Large intestine (tissue), 3 donors: ENCODE results near the gene NOP58. TPM values are rescaled to one million over a fixed set of nuclear protein-coding genes. Genes with fewer than 3 reads are reported as not detected.

Experiments
- DNase-seq, 2 donors: peaks; one replicate each; pipeline versions ENCODE4 v3.0.0 to v3.0.0-alpha.2; 2013
- H3K27ac ChIP-seq: one replicate; pipeline ENCODE4 v1.5.1; 2013; ENCODE audit warnings: low read length
- H3K27me3 ChIP-seq: 2 replicates; pipeline ENCODE4 v1.6.1; 2013; ENCODE audit warnings: low read length; ENCODE audit not compliant: control insufficient read depth, insufficient read depth
- H3K36me3 ChIP-seq: 2 replicates; pipeline ENCODE4 v1.6.1; 2013; ENCODE audit warnings: low read length; ENCODE audit not compliant: control insufficient read depth, insufficient read depth
- H3K4me1 ChIP-seq: one replicate; pipeline ENCODE4 v1.6.1; 2013; ENCODE audit warnings: low read length; ENCODE audit not compliant: control insufficient read depth, insufficient read depth
- H3K4me3 ChIP-seq: one replicate; pipeline ENCODE4 v1.5.1; 2013; ENCODE audit warnings: low read length
- H3K9me3 ChIP-seq: one replicate; pipeline ENCODE4 v1.6.1; 2013; ENCODE audit warnings: mild to moderate bottlenecking, low read depth, low read length, moderate library complexity; ENCODE audit not compliant: control insufficient read depth
- WGBS: methylation state at CpG from one replicate; pipeline ENCODE4 v1.1.5; 2013; ENCODE audit warnings: low lambda C conversion rate; ENCODE audit not compliant: insufficient coverage; 5-methylcytosine and 5-hydroxymethylcytosine counted together
- polyA plus RNA-seq: library from polyadenylated mRNA; unstranded; fragments of 120-200 nt; gene quantifications from one replicate; pipeline ENCODE4 v1.2.1, GENCODE V29; 2013

Gene NOP58
- polyA plus RNA-seq, 1 donor = 81.8 TPM

DNA sequence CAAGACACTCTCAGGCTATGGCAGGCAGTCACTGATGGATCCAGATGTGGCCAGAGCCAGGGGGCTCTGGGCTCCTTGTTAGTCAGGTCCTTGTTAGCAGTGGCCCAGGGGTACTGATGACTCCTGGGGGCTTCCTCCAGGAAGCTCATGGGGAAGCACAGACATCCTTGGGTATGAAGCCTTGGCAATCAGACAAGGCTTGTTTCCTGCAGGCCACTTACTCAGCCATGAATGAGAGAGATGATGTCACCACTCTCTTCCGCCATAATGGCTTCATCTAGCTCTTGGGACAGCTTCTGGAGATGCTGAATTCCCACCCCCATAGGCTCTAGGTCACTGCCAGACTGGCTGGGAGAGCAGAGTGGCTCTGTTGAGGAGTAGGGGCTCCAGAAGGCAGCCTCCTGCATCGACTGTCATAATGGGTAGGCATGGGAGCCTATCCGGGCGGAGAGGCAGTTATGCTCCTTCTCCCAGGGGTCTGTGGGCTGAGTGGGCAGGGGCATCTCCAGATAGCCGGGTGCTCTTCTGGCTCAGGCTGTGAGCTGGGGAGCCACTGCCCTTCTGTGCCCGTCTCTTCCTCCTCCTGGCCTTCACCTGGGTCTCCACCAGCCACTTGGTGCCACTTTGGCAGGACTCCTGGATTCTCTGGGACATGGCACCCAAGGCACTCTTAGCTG lies 70.4 kb downstream of the NOP58 start:
- Histone ChIP-seq H3K4me3 (no peak overlapping the region), H3K36me3 (no peaks in the 10 kb centered on the region), H3K4me1 (no peaks in the 10 kb centered on the region), H3K9me3 (no peaks in the 10 kb centered on the region), H3K27ac (no peak overlapping the region), H3K27me3 (no peaks in the 10 kb centered on the region)
- DNase-seq = no peak
- no CpG with 5 or more reads among the region's 6 CpGs for WGBS

DNA sequence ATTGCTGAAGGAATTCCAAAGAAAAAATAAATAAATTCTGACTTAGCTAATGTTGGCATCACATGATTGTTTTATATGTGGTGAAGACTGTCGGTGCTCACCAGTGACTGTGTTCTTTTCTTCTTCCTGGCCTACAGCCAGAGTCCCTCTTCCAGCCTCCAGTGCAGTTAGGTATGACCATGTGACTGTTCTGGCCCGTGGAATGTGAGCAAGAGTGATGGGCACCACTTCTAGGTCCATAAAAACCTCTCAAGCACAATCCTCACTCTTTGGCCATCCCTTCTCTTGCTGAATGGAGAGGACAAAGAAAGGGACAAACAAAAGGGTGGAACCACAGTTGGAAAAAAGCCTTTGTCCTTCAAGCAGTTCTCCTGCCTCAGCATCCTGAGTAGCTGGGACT lies 71.6 kb downstream of the NOP58 start:
- no peak for DNase-seq
- H3K36me3 ChIP-seq = no peaks in the 10 kb centered on the region
- H3K4me3 ChIP-seq = no peak overlapping the region
- H3K27me3 ChIP-seq = no peaks in the 10 kb centered on the region
- no peaks in the 10 kb centered on the region for H3K4me1 ChIP-seq
- WGBS = no CpG with 5 or more reads among the region's 2 CpGs
- H3K9me3 ChIP-seq = no peaks in the 10 kb centered on the region
- H3K27ac ChIP-seq = no peak overlapping the region

DNA sequence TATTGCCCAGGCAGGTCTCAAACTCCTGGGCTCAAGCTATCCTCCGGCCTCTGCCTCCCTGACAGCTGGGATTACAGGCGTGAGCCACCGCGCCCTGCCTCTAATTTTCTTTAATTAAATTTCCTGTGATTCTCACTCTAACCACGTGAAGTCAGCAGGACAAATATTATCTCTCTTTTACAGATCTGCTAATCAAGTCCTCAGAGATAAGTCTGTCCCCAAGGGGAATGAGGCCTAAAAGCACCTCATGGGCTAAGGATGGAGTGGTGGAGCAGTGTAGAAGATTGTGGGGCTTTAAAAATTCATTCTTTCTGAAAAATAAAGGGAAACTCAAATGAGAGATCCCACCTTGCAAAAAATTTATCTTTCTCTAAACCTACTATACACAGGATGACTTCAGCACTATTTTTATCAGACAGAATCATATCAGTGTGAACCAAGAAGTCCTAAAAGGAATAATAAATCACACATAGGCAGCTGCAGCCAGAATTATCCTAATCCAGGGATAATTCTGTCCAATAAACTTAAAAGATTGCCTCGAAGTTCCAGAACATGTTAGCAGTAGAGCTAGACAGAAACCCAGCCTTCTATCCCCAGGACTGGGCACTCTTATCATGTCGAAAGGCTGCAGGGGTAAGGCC lies 72.3 kb downstream of the NOP58 start:
- H3K4me3 ChIP-seq = no peak overlapping the region
- WGBS = 20% methylated on average over 1 of the region's 7 CpGs
- H3K27me3 ChIP-seq = no peaks in the 10 kb centered on the region
- H3K36me3 ChIP-seq = no peaks in the 10 kb centered on the region
- H3K9me3 ChIP-seq = no peaks in the 10 kb centered on the region
- DNase-seq = no peak
- no peaks in the 10 kb centered on the region for H3K4me1 ChIP-seq
- no peak overlapping the region for H3K27ac ChIP-seq

DNA sequence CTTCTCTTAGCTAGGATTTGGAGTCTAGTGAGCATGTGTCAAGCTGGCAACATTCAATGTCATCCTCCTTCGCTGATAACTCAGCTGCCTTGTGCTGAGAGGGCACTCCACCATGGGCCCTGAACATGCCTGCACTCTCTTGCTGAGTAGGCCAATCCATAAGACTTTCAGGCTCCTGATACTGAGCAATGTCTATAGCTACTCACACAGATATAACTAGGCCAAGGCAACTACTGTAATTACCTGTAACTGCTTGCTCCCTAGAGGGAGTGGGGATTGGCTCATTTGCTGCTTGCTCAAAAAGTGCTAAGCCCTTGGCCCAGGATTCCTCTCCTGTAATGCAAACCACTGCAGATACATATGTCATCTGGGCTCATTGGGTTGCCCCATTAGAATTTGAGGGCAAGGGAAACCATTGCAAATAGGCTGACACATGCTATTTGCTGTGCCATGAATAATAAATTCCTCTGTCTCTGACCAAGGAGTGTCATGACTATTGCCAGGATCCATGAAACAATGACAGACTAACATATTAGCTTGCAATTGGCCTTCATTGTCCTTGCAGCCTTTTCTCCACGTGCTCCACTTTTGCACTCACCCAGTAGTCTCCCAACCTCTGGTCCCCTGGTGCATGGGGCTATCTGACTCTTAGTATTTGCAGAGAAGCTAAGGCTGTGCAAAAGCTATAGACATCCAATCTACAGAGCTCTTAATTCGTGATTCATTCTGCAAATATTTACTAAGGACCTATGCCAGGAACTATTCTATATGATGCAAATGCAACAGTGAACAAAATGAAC lies 73.7 kb downstream of the NOP58 start:
- no peak for DNase-seq
- whole genome bisulfite sequencing = no CpG with 5 or more reads among the region's 3 CpGs
- H3K4me3 ChIP-seq = no peak overlapping the region
- no peaks in the 10 kb centered on the region for H3K27me3 ChIP-seq
- no peaks in the 10 kb centered on the region for H3K36me3 ChIP-seq
- H3K4me1 ChIP-seq = no peaks in the 10 kb centered on the region
- no peak overlapping the region for H3K27ac ChIP-seq
- no peaks in the 10 kb centered on the region for H3K9me3 ChIP-seq

DNA sequence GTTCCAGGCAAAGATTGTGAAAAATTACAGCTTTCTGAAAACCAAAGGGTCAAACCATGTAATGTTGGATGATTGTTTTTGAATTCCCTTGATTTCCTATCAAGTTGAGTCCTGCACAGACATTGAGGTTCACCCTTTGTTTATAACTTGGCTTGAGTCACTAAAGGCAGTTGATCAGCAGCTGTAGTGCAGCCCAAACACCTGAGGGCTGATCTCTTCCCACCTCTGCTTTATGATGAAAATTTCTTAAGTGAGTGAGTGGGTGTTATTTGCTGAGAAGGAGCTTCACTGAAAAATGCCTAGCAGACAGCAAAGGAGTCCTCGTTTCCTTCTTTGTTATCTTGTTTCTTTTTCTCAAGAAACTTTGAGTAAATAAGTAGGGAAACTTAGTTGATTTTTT lies 78.6 kb downstream of the NOP58 start:
- H3K4me1 ChIP-seq = no peaks in the 10 kb centered on the region

DNA sequence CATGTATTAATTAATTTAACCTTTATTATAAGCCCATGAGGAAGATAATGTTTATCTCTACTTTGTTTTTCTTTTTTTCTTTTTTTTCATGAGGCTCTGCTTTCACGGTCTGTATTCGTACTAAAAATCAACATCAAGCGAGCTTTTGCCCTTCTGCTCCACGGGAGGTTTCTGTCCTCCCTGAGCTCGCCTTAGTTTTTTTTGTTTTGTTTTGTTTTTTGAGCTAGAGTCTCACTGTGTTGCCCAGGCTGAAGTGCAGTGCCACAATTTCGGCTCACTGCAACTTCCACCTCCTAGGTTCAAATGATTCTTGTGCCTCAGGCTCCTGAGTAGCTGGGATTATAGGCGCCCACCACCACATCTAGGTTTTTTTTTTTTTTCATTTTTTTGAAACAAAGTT lies 80.6 kb downstream of the NOP58 start:
- no peak overlapping the region for H3K4me3 ChIP-seq
- H3K27ac ChIP-seq = no peak overlapping the region
- H3K27me3 ChIP-seq = no peaks in the 10 kb centered on the region
- H3K9me3 ChIP-seq = no peaks in the 10 kb centered on the region
- DNase-seq = no peak
- H3K4me1 ChIP-seq = no peaks in the 10 kb centered on the region
- 96% methylated on average over 5 of the region's 7 CpGs for WGBS
- H3K36me3 ChIP-seq = no peaks in the 10 kb centered on the region

More for the DNA sequence above, 78.6 kb downstream of the NOP58 start:
- Histone ChIP-seq H3K9me3 (no peaks in the 10 kb centered on the region), H3K27ac (no peak overlapping the region), H3K4me3 (no peak overlapping the region), H3K36me3 (no peaks in the 10 kb centered on the region), H3K27me3 (no peaks in the 10 kb centered on the region)
- DNase-seq = no peak
- 29% methylated on average over 1 of the region's 1 CpG for WGBS

Other genes with a start within 250 kb of the NOP58 start
- 24.1 TPM for gene FZD7, start 231.9 kb upstream of the NOP58 start, polyA plus RNA-seq
- 0.28 TPM for gene KIAA2012, start 192.5 kb upstream of the NOP58 start, polyA plus RNA-seq
- gene SUMO1, start 27.2 kb upstream of the NOP58 start, polyA plus RNA-seq = 108 TPM
- gene BMPR2, start 110.6 kb downstream of the NOP58 start, polyA plus RNA-seq = 25.4 TPM